GF-D8 (cell line): ENCODE data around the gene FAM83C.
"Not testable (repeated sequence)": the region's sequence is repeated elsewhere in the genome, so short reads cannot be mapped to it uniquely, and the experiment has no call there.

ENCODE experiments used
- DNase-seq: peaks from one replicate; lab custom pipeline; 2025; lab: John Stamatoyannopoulos, UW

FAM83C gene

DNA sequence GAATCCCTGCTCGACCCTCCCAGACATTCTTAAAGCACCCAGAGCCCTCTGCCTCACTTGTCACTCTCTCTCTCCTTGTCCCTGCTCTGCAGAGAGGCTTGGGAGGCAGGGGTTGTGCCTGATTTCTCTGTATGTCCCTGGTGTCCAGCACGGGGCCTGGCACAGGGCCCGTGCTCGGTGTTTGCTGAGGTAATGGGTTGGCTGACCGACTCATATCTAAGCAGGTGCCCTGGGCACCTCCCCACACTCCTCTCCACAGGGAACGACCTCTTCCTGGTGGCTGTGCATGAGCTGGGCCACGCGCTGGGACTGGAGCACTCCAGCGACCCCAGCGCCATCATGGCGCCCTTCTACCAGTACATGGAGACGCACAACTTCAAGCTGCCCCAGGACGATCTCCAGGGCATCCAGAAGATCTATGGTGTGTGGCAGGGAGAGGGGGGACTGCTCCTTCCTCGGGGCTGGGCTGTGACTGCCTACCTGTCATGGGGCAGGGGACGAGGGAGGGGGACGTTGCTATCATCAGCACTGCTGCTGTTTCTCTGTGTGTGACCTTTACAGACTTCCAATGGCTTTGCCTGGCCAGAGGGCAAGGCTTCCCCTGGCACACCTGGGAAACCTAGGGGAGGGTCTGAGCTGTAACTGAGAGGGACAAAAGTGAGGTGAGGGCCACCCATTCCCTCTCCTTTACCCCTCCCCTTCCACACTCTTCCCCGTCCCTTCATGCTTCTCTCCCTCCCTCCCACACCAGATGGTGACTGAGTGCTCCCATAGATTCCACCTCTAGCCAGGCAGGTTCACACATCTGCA is 28.5 kb downstream of the FAM83C start:
- no peak for DNase-seq

DNA sequence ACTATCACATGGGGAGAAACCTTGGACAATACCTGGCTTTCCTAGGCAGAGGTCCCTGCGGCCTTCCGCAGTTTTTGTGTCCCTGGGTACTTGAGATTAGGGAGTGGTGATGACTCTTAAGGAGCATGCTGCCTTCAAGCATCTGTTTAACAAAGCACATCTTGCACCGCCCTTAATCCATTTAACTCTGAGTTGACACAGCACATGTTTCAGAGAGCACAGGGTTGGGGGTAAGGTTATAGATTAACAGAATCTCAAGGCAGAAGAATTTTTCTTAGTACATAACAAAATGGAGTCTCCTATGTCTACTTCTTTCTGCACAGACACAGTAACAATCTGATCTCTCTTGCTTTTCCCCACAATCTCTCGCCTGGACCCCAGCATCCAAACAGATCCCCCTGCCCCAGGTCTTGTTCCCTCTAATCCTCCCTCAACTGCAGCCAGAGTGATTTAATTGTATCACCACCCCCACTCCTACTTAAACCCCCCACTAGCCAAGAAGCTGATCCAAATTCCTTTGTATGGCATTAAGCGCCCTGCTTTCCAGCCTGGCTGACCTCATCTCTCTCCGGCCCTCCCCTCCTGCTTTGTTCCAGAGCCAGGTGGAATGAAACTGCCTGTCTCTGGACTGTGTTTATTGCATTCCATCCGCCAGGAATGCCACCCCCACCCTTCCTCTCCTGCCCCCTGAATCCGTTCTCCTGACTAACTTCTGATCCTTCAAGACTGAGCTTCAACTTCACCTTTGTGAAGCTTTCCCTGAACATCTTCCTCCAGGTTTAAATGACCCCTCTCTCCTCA is 29.3 kb downstream of the FAM83C start:
- not testable (repeated sequence) for DNase-seq

DNA sequence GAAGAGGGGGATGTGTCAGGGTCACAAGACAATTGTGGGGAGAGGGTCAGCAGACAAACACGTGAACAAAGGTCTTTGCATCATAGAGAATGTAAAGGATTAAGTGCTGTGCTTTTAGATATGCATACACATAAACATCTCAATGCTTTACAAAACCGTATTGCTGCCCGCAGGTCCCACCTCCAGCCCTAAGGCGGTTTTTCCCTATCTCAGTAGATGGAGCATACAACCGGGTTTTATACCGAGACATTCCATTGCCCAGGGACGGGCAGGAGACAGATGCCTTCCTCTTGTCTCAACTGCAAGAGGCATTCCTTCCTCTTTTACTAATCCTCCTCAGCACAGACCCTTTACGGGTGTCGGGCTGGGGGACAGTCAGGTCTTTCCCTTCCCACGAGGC is 29.9 kb downstream of the FAM83C start:
- not testable (repeated sequence) for DNase-seq

DNA sequence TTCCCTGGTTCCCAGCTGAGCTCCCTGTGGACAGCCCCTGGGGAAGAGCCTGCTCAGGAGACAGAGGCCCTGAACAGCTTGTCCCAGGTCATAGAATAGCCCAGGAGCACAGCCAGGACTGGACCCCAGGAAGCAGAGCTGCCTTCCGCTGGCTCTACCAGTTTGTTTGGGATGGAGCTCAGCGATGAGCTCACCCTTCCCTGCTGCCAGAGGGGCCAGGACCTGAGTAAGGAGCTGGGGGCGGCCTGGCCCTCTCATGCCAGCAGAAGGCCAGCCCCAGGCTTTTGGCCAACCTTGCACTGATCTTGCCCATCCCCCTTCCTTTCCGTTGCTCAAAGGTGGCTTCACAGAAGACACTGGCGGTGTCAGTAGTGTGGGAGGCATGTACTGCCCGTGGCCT is 31.8 kb downstream of the FAM83C start:
- DNase-seq = no peak

DNA sequence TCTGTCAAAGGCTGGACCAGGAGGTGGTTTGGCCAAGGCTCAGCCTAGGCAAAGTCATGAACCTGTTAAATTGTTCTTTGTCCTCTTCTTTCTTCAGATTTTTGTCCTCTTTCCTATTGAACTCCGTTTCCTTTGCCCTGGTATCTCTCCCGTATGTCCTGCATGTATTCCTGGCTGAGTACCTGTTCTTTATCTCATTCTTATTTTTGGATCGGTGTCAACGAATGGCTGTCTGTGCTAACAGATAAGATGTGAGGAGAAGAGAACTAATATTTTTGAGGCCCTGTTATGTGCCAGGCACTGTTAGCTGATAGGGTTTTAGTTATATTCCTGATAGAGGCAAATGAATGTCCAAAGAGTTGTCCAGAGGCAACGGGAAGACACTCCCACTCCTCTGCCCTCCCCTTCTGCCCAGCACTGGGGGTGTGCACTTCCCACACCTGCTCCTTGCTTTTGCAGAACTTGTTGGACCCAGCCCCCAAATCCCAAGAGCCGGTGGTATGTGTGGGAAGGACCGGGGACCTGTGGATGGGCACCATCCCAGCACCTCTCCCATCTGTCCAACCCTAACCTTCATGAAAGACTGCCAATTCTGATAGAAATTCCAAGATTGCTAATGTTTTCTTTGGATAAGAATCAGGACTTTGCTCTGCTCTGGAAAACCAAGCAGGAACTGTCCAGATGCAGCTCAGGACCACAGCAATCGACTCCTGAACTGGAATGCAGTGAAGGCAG is 34.9 kb downstream of the FAM83C start:
- DNase-seq = no peak

DNA sequence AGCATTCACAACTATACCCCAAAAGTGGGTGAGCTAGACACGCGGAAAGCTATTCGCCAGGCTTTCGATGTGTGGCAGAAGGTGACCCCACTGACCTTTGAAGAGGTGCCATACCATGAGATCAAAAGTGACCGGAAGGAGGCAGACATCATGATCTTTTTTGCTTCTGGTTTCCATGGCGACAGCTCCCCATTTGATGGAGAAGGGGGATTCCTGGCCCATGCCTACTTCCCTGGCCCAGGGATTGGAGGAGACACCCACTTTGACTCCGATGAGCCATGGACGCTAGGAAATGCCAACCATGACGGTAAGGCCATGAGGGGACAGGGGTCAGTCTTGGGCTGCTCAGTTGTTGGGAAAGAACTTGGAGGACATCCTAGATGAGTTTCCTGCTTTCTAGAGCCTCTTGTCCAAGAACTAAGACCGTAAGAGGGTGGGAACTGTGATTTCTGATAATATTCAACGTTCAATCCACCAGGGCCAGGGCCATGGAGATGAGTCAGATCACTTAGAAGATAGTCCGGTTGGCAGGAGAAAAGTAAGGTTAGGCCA is 37.7 kb downstream of the FAM83C start:
- DNase-seq = no peak

DNA sequence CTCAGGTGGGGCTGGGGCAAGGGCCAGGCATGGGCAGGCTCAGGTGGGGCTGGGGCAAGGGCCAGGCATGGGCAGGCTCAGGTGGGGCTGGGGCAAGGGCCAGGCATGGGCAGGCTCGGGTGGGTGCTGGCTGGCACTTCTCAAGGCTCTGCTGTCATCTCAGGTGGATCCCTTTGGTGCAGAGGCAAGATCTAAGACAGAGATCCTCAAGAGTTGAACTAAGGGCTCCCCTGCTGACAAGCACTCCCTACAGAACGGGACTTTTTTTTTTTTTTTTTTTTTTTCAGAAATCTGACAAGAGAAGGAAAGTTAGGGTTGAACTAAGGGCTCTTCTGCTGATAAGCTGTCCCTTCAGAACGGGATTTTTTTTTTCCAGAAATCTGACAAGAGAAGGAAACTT is 39.2 kb downstream of the FAM83C start:
- DNase-seq = no peak

DNA sequence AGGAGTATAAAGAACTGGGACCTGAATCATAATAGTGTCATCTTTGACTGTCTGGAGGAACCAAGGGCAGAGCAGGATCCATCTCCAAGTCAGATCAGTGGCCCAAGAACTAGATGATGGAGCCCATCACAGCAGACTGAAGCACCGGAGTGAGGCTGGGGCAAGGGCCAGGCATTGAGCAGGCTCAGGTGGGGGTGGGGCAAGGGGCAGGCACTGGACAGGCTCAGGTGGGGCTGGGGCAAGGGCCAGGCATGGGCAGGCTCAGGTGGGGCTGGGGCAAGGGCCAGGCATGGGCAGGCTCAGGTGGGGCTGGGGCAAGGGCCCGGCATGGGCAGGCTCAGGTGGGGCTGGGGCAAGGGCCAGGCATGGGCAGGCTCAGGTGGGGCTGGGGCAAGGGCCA is 39.6 kb downstream of the FAM83C start:
- DNase-seq = not testable (repeated sequence)

DNA sequence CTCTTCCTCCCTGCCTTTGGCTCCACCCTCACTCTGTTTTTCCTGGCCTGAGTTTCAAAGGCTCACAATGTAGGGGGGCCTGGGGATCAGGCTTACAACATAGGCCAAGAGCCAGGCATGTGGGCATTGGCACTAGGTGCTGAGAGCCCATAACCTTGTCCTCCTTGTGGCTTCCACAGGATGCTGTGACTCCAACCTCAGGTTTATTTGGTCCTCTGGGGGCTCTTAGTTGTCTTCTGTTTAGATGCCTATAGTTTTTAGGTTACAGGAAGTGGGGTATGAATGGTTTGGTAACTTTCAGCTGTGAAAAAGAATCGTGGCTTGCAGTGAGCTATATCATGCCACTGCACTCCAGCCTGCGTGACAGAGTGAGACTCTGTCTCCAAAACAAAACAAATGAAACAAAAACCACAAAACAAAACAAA is 40.2 kb downstream of the FAM83C start:
- DNase-seq = no peak

DNA sequence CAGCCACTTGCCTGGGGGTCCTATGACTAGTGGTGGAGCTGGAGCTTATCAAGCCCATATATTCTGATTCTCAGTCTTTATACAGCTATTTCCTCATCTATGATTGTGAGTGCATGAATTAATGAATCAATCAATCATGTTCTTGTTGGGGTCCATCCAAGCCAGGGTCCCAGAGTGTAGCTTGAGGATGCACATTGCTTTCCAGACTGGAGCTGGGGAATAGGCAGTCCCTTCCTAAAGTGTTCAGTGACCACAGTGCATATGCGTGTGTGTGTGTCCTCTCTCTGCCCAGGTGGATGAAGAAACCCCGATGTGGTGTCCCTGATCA is 40.6 kb downstream of the FAM83C start:
- DNase-seq = no peak

DNA sequence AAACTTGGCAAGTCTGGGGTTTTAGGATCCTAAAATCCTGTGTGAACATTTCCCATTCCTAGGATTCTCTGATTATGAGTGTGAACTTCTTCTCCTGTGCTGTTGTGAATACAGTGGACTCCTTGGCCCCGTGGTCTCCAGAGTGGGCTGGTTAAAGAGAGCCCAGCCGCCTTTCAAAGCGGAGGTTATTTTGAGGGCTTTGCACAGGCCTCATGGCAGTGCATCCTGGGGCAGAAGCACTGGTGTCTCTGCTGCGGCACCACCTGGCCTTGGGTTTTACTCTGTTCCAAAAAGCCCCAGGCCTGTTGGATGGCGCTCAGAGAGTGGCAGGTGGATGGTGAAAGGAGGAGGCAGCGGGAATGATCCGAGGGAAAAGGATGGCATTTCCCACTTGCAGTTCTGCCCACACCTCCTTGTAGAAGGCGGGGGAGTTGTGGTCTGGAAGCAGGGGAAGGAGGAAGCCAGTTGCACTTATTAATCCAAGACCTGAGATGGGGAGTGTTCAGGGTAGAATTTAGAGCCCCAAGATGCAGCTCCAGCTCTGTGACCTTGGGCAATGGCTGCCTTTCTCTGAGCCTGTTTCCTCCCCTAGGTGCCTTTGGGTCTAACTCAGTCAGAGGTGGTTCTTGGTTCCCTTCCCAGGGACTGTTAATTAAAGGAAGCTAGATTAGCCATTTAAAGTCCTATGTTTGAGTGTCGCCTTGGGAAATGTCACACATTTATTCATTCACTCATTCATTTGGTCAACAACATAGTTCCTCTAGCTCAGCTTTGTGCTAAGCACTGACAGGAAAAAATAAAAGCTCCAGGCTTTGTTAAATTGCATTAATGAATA is 43.4 kb downstream of the FAM83C start:
- DNase-seq = no peak

DNA sequence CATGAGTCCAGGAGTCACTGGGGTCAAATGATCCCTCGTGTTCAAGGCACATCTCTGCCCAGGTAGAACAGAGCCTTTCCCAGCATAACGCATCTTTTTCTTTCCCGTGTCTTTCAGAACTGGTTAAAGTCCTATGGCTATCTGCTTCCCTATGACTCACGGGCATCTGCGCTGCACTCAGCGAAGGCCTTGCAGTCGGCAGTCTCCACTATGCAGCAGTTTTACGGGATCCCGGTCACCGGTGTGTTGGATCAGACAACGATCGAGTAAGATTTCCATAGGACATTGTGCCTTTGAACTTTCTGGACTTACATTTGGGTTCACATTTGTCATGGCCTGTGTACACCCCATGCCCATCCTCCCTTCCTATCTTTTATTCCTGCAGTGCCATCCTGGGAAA is 45.5 kb downstream of the FAM83C start:
- no peak for DNase-seq

DNA sequence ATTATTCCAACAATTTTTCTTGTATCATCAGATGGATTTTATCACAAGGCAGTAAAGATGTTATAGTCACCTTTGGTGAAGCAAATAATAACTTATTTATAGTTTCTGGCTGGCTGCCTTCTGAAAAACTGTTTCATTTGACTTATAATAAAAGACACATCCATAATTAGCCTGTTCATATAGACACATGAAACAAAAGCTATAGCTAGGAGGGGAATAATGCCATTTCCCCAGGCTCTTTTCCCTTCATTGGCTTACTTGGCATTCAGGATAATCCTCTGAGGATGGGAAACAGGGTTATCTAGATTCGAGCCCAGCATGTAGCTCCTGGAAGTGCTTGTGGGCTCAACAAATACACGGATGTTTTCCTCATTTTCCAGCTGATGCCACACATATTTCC is 48.2 kb downstream of the FAM83C start:
- no peak for DNase-seq

DNA sequence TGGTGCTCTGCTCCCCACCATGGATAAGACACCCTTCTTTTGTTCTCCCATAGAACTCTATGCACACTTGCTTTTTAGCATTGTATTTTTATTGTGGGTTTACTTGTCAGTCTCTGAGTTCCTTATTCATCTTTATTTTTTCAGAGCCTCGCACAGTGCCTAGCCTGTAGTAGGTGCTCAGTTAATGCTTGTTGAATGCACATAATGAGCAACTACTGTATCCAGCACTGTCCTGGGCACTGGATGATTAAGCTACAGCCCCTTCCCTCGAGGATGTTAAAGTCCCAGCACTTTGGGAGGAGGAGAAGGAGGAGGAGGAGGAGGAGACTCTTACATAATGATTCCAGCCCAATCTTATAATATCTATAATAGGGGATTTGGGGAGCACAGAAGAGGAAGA is 48.9 kb downstream of the FAM83C start:
- DNase-seq = no peak

DNA sequence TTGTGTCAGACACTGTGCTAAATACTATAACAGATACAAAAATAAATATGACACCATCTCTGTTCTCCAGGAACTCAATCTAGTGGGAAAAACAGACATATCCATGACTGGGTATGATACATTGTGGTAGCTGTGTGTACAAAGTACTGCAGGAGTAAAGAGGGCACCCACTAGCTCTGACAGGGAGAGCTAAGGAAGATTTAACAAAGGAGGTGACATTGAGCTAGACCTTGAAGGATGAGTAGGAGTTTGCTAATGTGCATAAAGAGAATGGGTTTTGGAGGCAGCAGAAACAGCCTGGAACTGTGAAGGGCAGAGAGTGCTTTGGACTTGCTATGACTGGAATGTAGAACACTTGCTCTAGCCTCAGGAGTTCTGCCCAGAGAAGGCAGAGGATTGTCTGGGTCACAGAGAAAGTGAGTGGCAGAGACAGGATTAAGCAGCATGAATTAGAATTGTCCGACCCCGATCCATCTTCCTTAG is 51.4 kb downstream of the FAM83C start:
- DNase-seq = no peak

DNA sequence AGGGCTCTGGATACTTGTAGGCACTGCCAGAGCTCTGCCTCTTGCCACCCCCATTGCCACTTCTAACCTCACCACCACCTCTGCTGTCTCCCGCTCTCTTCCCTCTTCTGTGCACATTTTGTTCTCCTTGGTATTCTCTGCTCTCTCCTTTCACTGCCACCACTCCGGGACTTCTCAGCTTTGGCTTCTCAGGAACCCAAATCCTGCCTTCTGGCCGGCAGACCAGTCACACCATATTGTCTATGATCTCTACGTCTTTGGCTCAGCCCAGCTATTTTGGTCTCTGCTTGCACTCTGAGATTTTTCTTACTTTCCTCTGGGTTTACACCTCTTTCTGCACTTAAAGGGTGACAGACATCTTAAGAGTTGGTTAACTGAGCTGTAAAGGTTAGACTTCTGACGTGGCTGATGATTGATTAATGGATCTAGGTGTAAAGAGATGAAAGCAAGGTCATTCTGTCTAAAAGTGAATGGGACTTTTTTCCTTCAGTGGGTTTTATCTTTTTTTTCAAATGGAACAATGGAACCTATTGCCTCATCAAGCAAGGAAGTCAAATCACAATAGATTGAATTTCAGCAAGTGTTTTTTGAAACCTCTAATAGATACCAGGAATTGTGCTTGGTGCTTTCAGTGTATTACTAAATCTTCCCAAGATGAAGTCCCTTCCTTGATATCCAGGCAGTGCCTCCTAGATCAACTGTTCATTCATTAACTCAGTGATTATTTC is 52.0 kb downstream of the FAM83C start:
- no peak for DNase-seq

DNA sequence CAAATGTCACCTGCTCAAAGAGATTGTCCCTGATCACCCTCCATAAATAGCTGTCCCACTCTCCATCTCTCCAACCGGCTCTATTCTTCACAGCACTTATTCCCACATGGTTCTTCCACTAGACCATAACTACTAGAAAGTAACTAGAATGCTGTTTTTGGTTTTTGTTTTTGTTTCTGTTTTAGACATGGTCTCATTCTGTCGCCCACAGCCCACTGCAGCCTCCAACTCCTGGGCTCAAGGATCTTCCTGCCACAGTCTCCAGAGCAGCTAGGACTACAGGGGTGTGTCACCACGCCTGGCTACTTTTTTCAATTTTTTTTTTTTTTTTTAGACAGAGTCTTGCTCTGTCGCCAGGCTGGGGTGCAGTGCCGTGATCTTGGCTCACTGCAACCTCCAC is 53.5 kb downstream of the FAM83C start:
- DNase-seq = no peak

DNA sequence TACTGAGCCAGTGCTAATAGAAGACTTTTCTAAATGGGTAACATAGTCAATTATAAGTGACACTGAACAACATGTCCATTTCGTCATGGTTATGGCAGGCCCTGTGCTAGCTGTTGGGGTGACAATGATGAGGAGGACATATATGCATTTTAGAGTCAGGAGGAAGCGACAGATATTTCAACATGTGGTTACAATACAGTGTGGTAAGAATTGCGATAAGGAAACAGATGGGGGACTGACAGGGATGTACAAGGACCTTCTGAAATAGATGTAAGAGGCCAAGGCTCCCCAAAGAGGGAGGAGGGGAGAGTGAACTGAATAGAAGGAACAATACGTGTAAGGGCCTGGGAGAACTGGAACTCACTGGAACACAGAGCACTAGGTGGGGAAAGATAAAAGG is 54.1 kb downstream of the FAM83C start:
- peak; percentile 96 for DNase-seq

DNA sequence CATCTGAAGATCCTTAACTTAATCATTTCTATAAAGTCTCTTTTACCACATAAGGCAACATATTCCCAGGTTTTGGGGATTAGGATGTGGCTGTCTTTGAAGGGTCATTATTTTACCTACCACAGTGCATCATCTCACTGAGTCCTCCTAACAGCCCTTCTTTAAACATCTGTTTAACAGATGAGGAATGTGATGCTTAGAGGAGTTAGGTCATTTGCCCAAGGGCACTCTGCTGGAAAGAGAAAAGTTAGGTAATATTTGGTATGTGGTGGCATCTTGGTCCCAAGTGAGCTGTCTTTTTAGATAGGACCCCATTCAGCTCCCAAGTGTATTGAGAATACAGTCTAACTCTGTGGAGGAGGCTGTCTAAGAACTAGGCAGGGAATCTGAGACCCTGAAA is 54.7 kb downstream of the FAM83C start:
- no peak for DNase-seq

DNA sequence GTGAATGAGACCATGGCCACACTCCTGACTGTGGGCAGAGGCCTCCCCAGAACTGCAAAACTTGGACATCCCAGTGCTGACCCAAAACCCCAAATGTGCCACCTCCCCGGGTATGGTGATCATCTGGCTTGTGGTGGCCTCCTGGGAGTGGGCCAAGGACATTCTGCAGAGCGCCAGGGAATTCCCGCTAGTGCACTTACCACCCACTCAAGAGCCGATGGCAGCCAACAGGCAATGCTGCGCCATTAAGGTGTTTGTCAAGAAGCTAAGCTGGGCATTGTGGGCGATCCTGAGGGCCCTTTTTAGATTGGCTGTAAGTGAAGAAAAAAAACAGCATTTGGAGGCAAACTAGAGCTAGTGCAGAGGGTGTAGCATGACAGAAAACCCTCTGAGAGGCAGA is 56.3 kb downstream of the FAM83C start:
- DNase-seq = no peak
